PC-9 (cell line): Measurements from ENCODE around the gene PIEZO2. TPM values are rescaled to one million over a fixed set of nuclear protein-coding genes. Genes with fewer than 3 reads are reported as not detected.

Experiments used
- BruUV-seq: library from RNA; stranded (reverse); fragments of 400-500 nt; replicated peaks from 2 replicates; lab custom pipeline; 2021; lab: Mats Ljungman, UMichigan
- CTCF ChIA-PET: fragments of 300-600 bp; sonication (Branson Sonifier 250); formaldehyde crosslinking; loops from one replicate; lab custom pipeline; 2022; ENCODE audit warnings: antibody characterized with exemption; lab: Charles Lee
- POLR2A ChIA-PET: fragments of 300-600 bp; sonication (Branson Sonifier 250); formaldehyde crosslinking; loops from one replicate; lab custom pipeline; 2022; ENCODE audit warnings: antibody characterized with exemption; ENCODE audit not compliant: unreplicated experiment; lab: Charles Lee
- DNase-seq, 2 experiments: peaks; one replicate each; pipeline versions ENCODE4 v3.0.0 to v3.0.0-alpha.2; 2015 to 2022; ENCODE audit warnings: mixed read lengths in 1 of 2
- H2AFZ ChIP-seq: fragments of 200-600 bp; sonication (generic); 2 replicates; pipeline ENCODE4 v1.8.1; 2017; ENCODE audit warnings: antibody characterized with exemption
- H3F3A ChIP-seq: fragments of 200-600 bp; sonication (generic); 2 replicates; pipeline ENCODE4 v1.8.1; 2017; ENCODE audit warnings: antibody characterized with exemption, mild to moderate bottlenecking, low read depth; ENCODE audit not compliant: insufficient read depth
- H3K27ac ChIP-seq: fragments of 200-600 bp; sonication (generic); 2 replicates; pipeline ENCODE4 v1.6.1; 2016; ENCODE audit warnings: mixed run types
- H3K27me3 ChIP-seq: fragments of 200-600 bp; sonication (generic); 2 replicates; pipeline ENCODE4 v1.6.1; 2016; ENCODE audit warnings: low read depth, mixed run types; ENCODE audit not compliant: insufficient read depth
- H3K36me3 ChIP-seq: fragments of 200-600 bp; sonication (generic); 2 replicates; pipeline ENCODE4 v1.6.1; 2016; ENCODE audit warnings: low read depth, mixed run types
- H3K4me1 ChIP-seq: fragments of 200-600 bp; sonication (generic); replicated peaks from 2 replicates; pipeline ENCODE4 v1.6.1; 2016; ENCODE audit warnings: mixed run types; ENCODE audit not compliant: insufficient read depth
- H3K4me2 ChIP-seq: fragments of 200-600 bp; sonication (generic); 2 replicates; pipeline ENCODE4 v1.6.1; 2017; ENCODE audit warnings: mixed run types
- H3K4me3 ChIP-seq: fragments of 200-600 bp; sonication (generic); 2 replicates; pipeline ENCODE4 v1.6.1; 2016; ENCODE audit warnings: mixed run types
- H3K79me2 ChIP-seq: fragments of 200-600 bp; sonication (generic); 2 replicates; pipeline ENCODE4 v1.6.1; 2017; ENCODE audit warnings: low read depth, mixed run types
- H3K9me2 ChIP-seq: fragments of 200-600 bp; sonication (generic); 2 replicates; pipeline ENCODE4 v1.8.1; 2017; ENCODE audit warnings: mild to moderate bottlenecking; ENCODE audit not compliant: insufficient read depth
- H3K9me3 ChIP-seq: fragments of 200-600 bp; sonication (generic); 2 replicates; pipeline ENCODE4 v1.8.1; 2016; ENCODE audit warnings: low read depth; ENCODE audit not compliant: insufficient read depth
- H4K20me1 ChIP-seq: fragments of 200-600 bp; sonication (generic); 2 replicates; pipeline ENCODE4 v1.8.1; 2017; ENCODE audit not compliant: insufficient read depth
- EZH2 ChIP-seq: fragments of 200-600 bp; sonication (generic); IDR thresholded peaks from 2 replicates; pipeline ENCODE4 v1.8.0; 2017; ENCODE audit warnings: antibody characterized with exemption, low read depth
- intact Hi-C: fragments of 100-400 bp; cut with micrococcal nuclease; formaldehyde crosslinking; loops from one replicate; pipeline ENCODE4 v1.10.0; 2022; ENCODE audit not compliant: unreplicated experiment
- total RNA-seq: library from RNA; stranded (reverse); gene quantifications from 2 replicates; pipeline ENCODE4 v1.2.3, GENCODE V29; 2021
- TF ChIP-seq, protein P1 (sequence below): fragments of 200-600 bp; sonication (generic); conservative IDR thresholded peaks from 2 replicates; pipeline ENCODE4 v1.6.1; 2017; ENCODE audit warnings: mixed run types, antibody characterized with exemption, mild to moderate bottlenecking, moderate library complexity

PIEZO2 gene
- total RNA-seq, 1 experiment from 2014 or later, result not detected

DNA sequence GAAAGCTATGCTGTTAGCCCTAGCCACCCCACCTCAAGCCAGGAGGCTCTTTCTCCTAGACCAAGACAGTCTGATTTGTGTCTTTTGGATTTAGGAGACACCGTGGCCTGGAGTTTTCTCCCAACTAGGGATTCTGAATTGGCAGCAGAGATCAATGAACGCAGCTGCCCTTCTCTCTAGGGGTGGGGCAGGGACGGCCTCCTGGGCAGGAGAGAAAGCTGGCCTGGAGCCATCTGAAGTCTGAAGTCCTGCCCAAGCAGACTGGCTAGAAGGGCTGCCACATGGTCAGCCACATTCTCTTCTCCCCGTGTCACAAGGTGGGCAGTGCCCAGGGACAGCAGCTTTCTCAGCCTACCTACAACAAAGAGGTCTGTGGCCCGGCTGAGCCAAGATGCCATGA lies 45.1 kb downstream of the PIEZO2 start:
- Histone ChIP-seq H3K4me1 (no peaks in the 10 kb centered on the region), H4K20me1 (no peaks in the 10 kb centered on the region), H3K27me3 (peaks cover 42% of the 10 kb centered on the region), H3K9me3 (no peaks in the 10 kb centered on the region), H3K36me3 (no peaks in the 10 kb centered on the region), H2AFZ (no peak overlapping the region), H3K79me2 (no peaks in the 10 kb centered on the region), H3K9me2 (no peaks in the 10 kb centered on the region), H3F3A (no peaks in the 10 kb centered on the region), H3K4me2 (no peak overlapping the region), H3K27ac (no peak overlapping the region), H3K4me3 (no peak overlapping the region)
- TF ChIP-seq, protein P1, sequence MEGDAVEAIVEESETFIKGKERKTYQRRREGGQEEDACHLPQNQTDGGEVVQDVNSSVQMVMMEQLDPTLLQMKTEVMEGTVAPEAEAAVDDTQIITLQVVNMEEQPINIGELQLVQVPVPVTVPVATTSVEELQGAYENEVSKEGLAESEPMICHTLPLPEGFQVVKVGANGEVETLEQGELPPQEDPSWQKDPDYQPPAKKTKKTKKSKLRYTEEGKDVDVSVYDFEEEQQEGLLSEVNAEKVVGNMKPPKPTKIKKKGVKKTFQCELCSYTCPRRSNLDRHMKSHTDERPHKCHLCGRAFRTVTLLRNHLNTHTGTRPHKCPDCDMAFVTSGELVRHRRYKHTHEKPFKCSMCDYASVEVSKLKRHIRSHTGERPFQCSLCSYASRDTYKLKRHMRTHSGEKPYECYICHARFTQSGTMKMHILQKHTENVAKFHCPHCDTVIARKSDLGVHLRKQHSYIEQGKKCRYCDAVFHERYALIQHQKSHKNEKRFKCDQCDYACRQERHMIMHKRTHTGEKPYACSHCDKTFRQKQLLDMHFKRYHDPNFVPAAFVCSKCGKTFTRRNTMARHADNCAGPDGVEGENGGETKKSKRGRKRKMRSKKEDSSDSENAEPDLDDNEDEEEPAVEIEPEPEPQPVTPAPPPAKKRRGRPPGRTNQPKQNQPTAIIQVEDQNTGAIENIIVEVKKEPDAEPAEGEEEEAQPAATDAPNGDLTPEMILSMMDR, result no peak
- TF ChIP-seq EZH2, result no peak
- DNase-seq, result no peak
- CTCF ChIA-PET, result no interaction called here
- POLR2A ChIA-PET, result no interaction called here
- intact Hi-C loops, result no loop called here
- BruUV-seq, result no TSS peak

DNA sequence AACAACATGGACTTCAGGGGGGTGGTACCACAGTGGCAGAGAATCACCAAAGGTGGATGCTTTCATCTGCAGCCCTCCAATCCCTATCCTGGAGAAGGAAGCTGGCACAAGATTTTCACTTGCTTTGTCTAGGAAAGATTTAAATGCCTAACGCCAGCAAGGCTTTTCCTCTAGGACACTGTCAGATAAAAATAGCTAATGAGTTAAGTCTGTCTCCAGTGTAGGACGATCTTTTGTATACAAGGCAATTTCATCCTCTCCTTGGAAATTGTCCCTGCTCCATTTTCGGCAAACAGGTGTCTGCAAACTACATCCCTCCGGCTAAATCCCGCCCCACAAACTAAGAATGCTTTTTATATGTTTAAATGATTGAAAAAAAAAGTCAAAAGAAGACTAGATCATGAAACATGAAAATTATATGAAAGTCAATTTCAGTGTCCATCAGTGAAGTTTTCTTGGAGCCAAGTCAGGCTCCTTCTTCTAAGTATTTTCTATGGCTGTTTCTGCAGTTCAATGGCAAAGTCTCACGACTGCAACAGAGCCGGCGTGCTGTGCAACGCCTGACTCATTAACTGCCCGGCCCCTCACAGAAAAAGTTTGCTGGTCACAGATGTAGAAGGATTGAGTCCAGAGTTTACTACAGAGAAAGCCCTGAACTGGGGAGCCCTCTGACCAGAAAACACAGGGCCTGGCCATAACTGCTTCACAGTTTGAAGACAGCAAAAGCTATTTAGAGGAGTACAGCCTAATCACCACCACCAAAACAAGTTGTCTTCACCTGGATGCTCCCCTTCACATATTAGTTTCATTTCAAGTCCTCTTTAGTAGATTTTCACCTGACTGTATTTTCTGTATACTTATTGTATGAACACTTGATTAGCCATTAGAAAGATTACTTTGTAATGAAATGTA lies 52.3 kb downstream of the PIEZO2 start:
- H4K20me1 ChIP-seq, result no peaks in the 10 kb centered on the region
- H3K4me3 ChIP-seq, result no peak overlapping the region
- no peaks in the 10 kb centered on the region for H3K79me2 ChIP-seq
- no peaks in the 10 kb centered on the region for H3K9me2 ChIP-seq
- H3K9me3 ChIP-seq, result no peaks in the 10 kb centered on the region
- POLR2A ChIA-PET, result no interaction called here
- no peak for DNase-seq
- no peak overlapping the region for H3K4me2 ChIP-seq
- H3K27ac ChIP-seq, result no peak overlapping the region
- H3K36me3 ChIP-seq, result no peaks in the 10 kb centered on the region
- CTCF ChIA-PET, result no interaction called here
- H3F3A ChIP-seq, result no peaks in the 10 kb centered on the region
- H3K27me3 ChIP-seq, result peaks cover 26% of the 10 kb centered on the region
- H3K4me1 ChIP-seq, result no peaks in the 10 kb centered on the region
- no peak overlapping the region for H2AFZ ChIP-seq
- TF ChIP-seq EZH2, result no peak
- TF ChIP-seq, protein P1, result no peak
- intact Hi-C loops, result no loop called here
- no TSS peak for BruUV-seq

DNA sequence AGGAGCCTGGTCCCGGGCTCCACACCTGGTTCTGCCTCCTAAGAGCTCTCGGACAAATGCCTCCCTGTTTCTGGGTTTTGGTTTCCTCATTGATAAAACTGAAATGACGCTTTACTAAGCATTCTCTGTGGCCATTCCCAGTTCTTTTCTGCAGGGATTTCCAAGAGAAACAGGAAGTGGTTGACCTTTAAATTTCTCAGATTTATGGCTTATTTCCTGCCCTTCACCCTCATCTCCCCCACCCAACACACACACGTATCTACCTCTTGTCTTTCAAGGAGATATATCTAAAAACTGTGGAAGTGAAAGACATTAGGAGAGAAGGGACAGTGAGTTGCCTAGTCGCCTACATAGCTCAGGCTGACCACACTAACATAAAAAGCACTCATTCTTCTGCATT lies 53.0 kb downstream of the PIEZO2 start:
- Histone ChIP-seq H3K79me2 (no peaks in the 10 kb centered on the region), H3K27me3 (peaks cover 33% of the 10 kb centered on the region), H3K9me2 (no peaks in the 10 kb centered on the region), H3K4me2 (no peak overlapping the region), H3K4me3 (no peak overlapping the region), H4K20me1 (no peaks in the 10 kb centered on the region), H2AFZ (no peak overlapping the region), H3K4me1 (no peaks in the 10 kb centered on the region), H3K9me3 (no peaks in the 10 kb centered on the region), H3K36me3 (no peaks in the 10 kb centered on the region), H3F3A (no peaks in the 10 kb centered on the region), H3K27ac (no peak overlapping the region)
- intact Hi-C loops, result no loop called here
- BruUV-seq, result no TSS peak
- no peak for DNase-seq
- ChIA-PET CTCF (no interaction called here), POLR2A (no interaction called here)
- TF ChIP-seq EZH2, result no peak
- TF ChIP-seq, protein P1, result no peak
